RWPE2 (cell line): ENCODE measurements around the gene OTOF.

Source experiments
- ATAC-seq: fragments of 200-7000 bp; cut with Tn5 transposase; 3 replicates; pipeline ENCODE4 v1.9.1; 2021; ENCODE audit warnings: low read depth
- DNase-seq: peaks from one replicate; pipeline ENCODE4 v3.0.0-alpha.2; 2020; ENCODE audit warnings: low spot score
- H3K27ac ChIP-seq: fragments of 450-650 bp; 2 replicates; pipeline ENCODE4 v1.5.1; 2017; ENCODE audit warnings: mild to moderate bottlenecking; ENCODE audit not compliant: poor library complexity, severe bottlenecking
- H3K27me3 ChIP-seq: fragments of 250-450 bp; sonication (Bioruptor Pico); 2 replicates; pipeline ENCODE4 v1.5.1; 2021; ENCODE audit warnings: mild to moderate bottlenecking, moderate library complexity; ENCODE audit not compliant: insufficient read depth, poor library complexity, severe bottlenecking
- H3K36me3 ChIP-seq: fragments of 250-450 bp; sonication (Bioruptor Pico); 2 replicates; pipeline ENCODE4 v1.5.1; 2020; ENCODE audit warnings: low read depth, mild to moderate bottlenecking, moderate library complexity
- H3K4me1 ChIP-seq: fragments of 250-450 bp; sonication (Bioruptor Pico); 2 replicates; pipeline ENCODE4 v1.5.1; 2021; ENCODE audit warnings: mild to moderate bottlenecking, moderate library complexity; ENCODE audit not compliant: insufficient read depth, poor library complexity, severe bottlenecking
- H3K4me3 ChIP-seq: fragments of 250-450 bp; sonication (Bioruptor Pico); 2 replicates; pipeline ENCODE4 v1.5.1; 2021; ENCODE audit warnings: mild to moderate bottlenecking, moderate library complexity; ENCODE audit not compliant: severe bottlenecking
- H3K9me3 ChIP-seq: fragments of 250-450 bp; sonication (Bioruptor Pico); 2 replicates; pipeline ENCODE4 v1.5.1; 2021; ENCODE audit warnings: mild to moderate bottlenecking, moderate library complexity; ENCODE audit not compliant: severe bottlenecking
- CTCF ChIP-seq: fragments of 450-650 bp; IDR thresholded peaks from one replicate; pipeline ENCODE4 v1.5.1; 2017; ENCODE audit warnings: mild to moderate bottlenecking, moderate library complexity; ENCODE audit not compliant: poor library complexity, severe bottlenecking

Gene OTOF

GRCh38 chr2:26423750-26424149 lies 54.2 kb downstream of the OTOF start:
- no peak for TF ChIP-seq CTCF
- Histone ChIP-seq H3K27me3 (peaks cover 2% of the 10 kb centered on the region), H3K9me3 (no peaks in the 10 kb centered on the region), H3K27ac (no peak overlapping the region), H3K4me3 (no peak overlapping the region), H3K36me3 (no peaks in the 10 kb centered on the region), H3K4me1 (no peaks in the 10 kb centered on the region)
- DNase-seq = no peak
- ATAC-seq = no peak

GRCh38 chr2:26422947-26423629 lies 54.8 kb downstream of the OTOF start:
- H3K4me3 ChIP-seq = no peak overlapping the region
- no peaks in the 10 kb centered on the region for H3K36me3 ChIP-seq
- H3K9me3 ChIP-seq = no peaks in the 10 kb centered on the region
- H3K4me1 ChIP-seq = no peaks in the 10 kb centered on the region
- H3K27ac ChIP-seq = no peak overlapping the region
- ATAC-seq = no peak
- no peak for DNase-seq
- H3K27me3 ChIP-seq = peaks cover 2% of the 10 kb centered on the region
- no peak for TF ChIP-seq CTCF

- no peak for ATAC-seq
- Histone ChIP-seq H3K36me3 (no peaks in the 10 kb centered on the region), H3K4me1 (no peaks in the 10 kb centered on the region), H3K27ac (no peak overlapping the region), H3K27me3 (peaks cover 2% of the 10 kb centered on the region), H3K9me3 (no peaks in the 10 kb centered on the region), H3K4me3 (no peak overlapping the region)
- DNase-seq = no peak
- TF ChIP-seq CTCF = no peak
These were observed 56.0 kb downstream of the OTOF start for GRCh38 chr2:26421961-26422360.

GRCh38 chr2:26414311-26414710 lies 63.6 kb downstream of the OTOF start:
- no peak for TF ChIP-seq CTCF
- Histone ChIP-seq H3K36me3 (no peaks in the 10 kb centered on the region), H3K4me3 (no peak overlapping the region), H3K4me1 (peaks cover under 1% of the 10 kb centered on the region), H3K9me3 (no peaks in the 10 kb centered on the region), H3K27me3 (no peaks in the 10 kb centered on the region), H3K27ac (no peak overlapping the region)
- ATAC-seq (no peak), DNase-seq (no peak)

GRCh38 chr2:26412091-26412673 lies 65.7 kb downstream of the OTOF start:
- H3K4me1 ChIP-seq = peaks cover 3% of the 10 kb centered on the region
- H3K9me3 ChIP-seq = no peaks in the 10 kb centered on the region
- H3K36me3 ChIP-seq = no peaks in the 10 kb centered on the region
- no peak overlapping the region for H3K4me3 ChIP-seq
- no peak for ATAC-seq
- DNase-seq = no peak
- no peaks in the 10 kb centered on the region for H3K27me3 ChIP-seq
- H3K27ac ChIP-seq = no peak overlapping the region
- no peak for TF ChIP-seq CTCF
